ENCODE measurements around the gene MAU2.
"Not testable (repeated sequence)": the region's sequence is repeated elsewhere in the genome, so short reads cannot be mapped to it uniquely, and the experiment has no call there.

MAU2 gene

GRCh38 chr19:19382118-19382517 lies 61.5 kb downstream of the MAU2 start:
- DNase-seq (ENCODE audit: low spot score): no peak

DNA sequence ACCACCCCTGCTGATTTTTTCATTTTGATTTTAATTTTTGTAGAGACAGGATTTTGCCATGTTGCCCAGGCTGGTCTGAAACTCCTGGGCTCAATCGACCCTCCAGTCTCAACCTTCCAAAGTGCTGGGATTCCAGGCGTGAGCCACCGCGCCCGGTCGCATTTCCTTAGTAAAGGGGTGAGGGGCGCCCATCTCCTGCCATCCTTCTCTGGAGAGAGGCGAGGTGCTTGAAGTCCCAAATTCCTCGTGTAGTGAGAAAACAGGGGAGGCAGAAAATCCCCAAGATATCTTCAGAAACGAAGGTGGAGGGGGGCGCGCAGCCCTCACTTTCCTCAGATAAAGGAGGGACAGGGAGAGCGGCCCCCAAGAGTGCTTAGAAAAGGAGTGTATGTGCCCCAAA lies 63.9 kb downstream of the MAU2 start:
- DNase-seq (ENCODE audit: low spot score): no peak

DNA sequence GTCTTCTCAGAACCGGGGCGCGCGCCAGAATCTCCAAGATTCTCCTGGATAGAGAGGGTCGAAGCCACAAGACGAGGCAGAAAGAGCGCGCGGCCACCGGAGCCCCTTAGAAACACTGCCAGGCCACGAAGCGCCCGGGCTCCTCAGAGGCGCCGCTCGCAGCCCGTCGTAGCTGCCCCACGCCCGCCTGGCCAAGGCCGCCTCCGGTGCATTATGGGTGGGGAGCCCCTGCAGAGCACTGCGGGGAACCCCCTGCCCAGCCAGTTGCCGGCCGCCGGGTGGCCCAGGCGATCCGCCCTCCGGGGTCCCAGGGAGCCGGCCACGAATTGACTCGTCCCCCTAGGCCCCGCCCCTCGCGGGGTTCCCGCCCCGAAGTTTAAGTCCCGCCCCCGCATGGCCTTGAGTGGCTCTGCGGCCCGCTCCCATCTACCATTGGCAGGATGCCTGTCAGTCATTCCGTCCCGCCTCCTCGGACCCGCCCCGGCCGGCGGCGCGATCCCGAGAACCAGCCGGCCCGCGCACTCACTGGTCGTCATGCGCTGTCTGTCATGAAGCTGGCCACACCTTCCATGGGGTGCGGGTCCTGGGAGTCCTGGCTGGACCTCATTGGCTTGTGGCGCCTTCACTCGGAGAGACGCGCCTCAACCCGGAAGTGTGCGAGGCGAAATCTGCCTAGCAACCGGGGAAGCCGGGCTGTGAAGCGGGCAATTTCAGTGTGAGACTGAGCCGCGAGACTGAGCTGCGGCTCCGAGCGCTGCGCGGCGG lies 64.7 kb downstream of the MAU2 start:
- DNase-seq (ENCODE audit: low spot score): peak; percentile 97

DNA sequence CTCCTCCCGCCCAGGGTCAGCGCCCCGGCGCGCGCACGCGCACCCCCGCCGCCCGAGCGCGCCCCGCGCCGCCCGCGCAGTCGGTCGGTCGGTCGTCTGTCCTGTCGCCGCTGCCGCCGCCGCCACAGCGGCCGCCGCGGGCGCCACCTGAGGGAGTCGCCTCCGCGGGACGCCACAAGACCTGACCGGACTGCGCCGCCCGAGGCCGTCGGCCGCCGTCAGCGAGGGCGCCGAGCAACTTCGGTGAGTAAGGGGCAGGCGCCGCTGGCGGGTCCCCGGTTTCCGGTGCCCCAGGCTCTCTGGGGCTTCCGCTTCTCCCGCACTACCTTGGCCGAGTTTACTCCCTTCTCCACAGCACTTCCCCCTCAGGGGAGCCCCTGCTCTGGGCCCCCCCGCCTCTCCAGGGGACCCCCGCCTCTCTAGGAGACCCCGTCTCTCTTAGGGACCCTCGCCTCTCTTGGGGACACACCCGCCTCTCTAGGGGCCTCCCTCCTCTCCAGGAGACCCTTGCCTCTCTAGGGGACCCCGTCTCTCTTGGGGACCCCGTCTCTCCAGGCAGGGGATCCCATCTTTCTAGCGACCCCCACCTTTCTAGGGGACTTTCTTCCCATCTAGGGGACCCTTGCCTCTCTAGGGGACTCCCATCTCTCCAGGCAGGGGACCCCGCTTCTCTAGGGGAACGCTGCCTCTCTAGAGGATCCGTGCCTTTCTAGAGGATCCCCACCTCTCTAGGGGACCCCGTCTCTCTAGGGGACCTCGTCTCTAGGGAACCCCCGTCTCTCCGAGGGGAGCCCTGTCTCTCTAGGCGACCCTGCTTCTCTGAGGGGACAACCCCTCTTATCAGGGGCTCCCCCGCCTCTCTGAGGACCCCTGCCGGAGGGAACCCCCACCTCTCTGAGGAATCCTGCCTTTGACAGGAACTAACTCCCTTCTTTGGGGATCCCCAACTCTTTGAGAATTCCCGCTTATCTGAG lies 65.6 kb downstream of the MAU2 start:
- DNase-seq (ENCODE audit: low spot score): no peak

- DNase-seq (ENCODE audit: low spot score): no peak
Observed at GRCh38 chr19:19387108-19387507, 66.5 kb downstream of the MAU2 start.

GRCh38 chr19:19388568-19389555 lies 68.2 kb downstream of the MAU2 start:
- DNase-seq (ENCODE audit: low spot score): no peak

DNA sequence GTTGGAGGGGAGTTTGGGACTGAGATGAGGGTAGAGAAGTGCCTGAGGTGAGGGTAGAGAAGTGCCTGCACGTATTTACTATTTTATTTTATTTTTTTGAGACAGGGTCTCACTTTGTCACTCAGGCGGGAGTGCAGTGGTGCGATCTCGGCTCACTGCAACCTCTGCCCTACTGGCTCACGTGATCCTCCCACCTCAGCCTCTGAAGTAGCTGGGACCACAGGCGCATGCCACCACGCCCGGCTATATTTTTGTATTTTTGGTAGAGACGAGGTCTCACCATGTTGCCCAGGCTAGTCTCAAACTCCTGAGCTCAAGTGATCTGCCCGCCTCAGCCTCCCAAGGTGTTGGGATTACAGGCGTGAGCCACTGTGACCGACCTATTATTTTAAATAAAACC lies 69.1 kb downstream of the MAU2 start:
- not testable (repeated sequence) for DNase-seq (ENCODE audit: low spot score)

DNA sequence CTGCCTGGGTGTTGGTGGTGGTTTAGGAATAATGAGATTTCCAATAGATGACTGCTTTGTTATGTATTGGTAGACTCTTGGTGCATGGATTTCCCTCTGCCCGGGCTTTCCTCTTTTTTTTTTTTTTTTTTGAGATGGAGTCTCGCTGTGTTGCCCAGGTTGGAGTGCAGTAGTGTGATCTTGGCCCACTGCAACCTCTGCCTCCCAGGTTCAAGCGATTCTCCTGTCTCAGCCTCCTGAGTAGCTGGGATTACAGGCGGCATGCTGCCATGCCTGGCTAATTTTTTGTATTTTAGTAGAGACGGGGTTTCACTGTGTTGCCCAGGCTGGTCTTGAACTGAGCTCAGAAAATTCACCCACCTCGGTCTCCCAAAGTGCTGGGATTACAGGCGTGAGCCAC lies 73.7 kb downstream of the MAU2 start:
- not testable (repeated sequence) for DNase-seq (ENCODE audit: low spot score)

GRCh38 chr19:19399733-19400433 lies 79.3 kb downstream of the MAU2 start:
- no peak for DNase-seq (ENCODE audit: low spot score)

DNA sequence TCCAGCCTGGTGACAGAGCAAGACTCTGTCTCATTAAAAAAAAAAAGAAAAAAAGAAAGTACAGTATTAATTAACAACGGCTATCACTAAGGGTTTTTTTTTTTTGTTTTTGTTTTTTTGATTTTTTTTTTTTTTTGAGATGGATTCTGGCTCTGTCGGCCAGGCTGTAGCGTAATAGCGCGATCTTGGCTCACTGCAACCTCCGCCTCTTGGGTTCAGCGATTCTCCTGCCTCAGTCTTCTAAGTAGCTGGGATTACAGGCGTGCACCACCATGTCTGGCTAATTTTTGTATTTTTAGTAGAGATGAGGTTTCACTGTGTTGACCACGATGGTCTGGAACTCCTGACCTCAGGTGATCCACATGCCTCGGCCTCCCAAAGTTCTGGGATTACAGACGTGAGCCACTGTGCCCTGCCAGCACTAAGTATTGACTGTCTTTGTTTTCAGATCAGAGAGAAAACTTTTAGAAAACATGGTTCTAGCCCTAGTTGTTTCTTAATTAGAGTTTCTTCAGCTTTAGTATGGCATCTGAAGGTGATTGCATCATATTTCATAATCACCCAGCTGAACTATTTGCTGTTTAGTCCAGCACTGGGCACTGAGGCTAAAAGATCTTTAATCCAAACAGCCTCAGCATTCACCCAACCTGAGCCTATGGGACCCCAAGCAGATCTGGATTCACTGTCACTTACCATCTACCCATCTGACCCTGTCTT lies 82.2 kb downstream of the MAU2 start:
- DNase-seq (ENCODE audit: low spot score): no peak

GRCh38 chr19:19403373-19403901 lies 82.8 kb downstream of the MAU2 start:
- DNase-seq (ENCODE audit: low spot score): peak; percentile 51

DNA sequence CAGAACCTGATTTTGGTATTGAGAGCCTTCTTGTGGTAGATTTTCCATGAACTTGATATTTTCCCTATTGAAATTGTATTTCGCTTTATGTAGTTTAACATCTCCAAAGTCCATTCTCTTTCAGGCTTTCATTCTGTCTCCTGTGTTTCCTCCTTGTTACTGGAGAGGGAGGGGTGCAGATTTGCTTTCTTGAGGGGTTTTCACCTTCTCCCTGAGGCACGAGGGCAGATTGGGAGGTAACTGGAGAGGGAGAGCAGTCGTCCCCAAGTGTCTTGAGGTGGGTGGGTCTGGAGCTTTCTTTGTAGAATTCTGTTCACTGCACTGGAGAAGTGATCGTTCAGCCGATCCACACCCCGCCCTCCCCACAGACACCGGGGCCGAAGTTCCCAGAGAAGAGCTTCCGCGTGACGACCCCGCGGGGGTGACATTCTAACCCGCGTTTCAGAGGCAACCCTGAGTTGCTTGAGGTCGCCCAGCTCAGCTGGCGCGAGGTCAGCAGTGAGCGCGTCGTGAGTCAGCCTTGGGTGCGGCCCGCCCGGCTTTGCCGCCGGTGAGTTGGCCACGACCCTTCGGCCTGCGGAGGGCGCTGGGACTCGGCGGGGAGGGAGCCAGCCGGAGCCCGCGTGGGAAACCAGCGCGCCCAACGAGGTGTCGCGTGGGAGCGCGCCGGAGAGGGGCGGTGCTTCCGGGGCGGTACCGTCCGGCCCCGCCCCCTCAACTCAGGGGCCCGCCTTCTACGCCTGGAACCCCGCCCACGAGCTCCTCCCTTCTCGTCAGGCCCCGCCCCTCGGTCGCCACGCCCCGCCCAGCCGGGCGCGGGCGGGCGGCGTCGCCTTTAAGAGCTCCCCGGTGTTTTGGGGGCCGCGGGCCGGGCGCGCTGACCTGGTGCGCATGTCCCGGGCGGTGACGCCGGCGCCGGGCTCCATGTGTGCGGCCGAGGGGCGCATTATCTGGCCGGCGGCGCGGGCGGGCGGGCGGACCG lies 84.5 kb downstream of the MAU2 start, which contains the start of gene GATAD2A:
GATAD2A (plus strand) TSS at position 797 of the 982 bp plus-strand sequence. CDS start 59,671 bp downstream, outside the sequence.
- DNase-seq (ENCODE audit: low spot score): peak; percentile 95

GRCh38 chr19:19405971-19406877 lies 85.6 kb downstream of the MAU2 start:
- DNase-seq (ENCODE audit: low spot score): peak; percentile 46

GRCh38 chr19:19406878-19407632 lies 86.4 kb downstream of the MAU2 start:
- DNase-seq (ENCODE audit: low spot score): no peak

GRCh38 chr19:19407633-19407930 lies 87.0 kb downstream of the MAU2 start:
- no peak for DNase-seq (ENCODE audit: low spot score)

Measured in AG08396 (cell line).